GM19463 (cell line): ENCODE results near the gene DLGAP5.

ENCODE experiments used
- ATAC-seq: cut with Tn5 transposase; IDR thresholded peaks from one replicate; pipeline ENCODE4 v1.9.1; 2021; ENCODE audit warnings: mild to moderate bottlenecking, moderate library complexity; ENCODE audit not compliant: unreplicated experiment

Gene DLGAP5

GRCh38 chr14:55115861-55116245, 75.5 kb downstream of the DLGAP5 start:
- ATAC-seq: no peak

GRCh38 chr14:55115460-55115859, 75.9 kb downstream of the DLGAP5 start:
- no peak for ATAC-seq

GRCh38 chr14:55114720-55115119, 76.7 kb downstream of the DLGAP5 start:
- no peak for ATAC-seq

- no peak for ATAC-seq
Observed at GRCh38 chr14:55111122-55111708, 80.2 kb downstream of the DLGAP5 start.

- ATAC-seq: no peak
Observed at GRCh38 chr14:55109836-55110235, 81.5 kb downstream of the DLGAP5 start.

- no peak for ATAC-seq
Observed at GRCh38 chr14:55107766-55108554, 83.4 kb downstream of the DLGAP5 start.

GRCh38 chr14:55105991-55106390, 85.4 kb downstream of the DLGAP5 start:
- no peak for ATAC-seq

GRCh38 chr14:55103971-55104954, 87.1 kb downstream of the DLGAP5 start:
- ATAC-seq: no peak

GRCh38 chr14:55103005-55103640, 88.3 kb downstream of the DLGAP5 start:
- ATAC-seq: peak; percentile 38

- peak; percentile 67 for ATAC-seq
Observed at GRCh38 chr14:55102141-55102621, 89.2 kb downstream of the DLGAP5 start.

- ATAC-seq: no peak
Observed at GRCh38 chr14:55101698-55102097, 89.7 kb downstream of the DLGAP5 start.

- ATAC-seq: no peak
Observed at GRCh38 chr14:55099756-55100155, 91.6 kb downstream of the DLGAP5 start.

GRCh38 chr14:55098561-55098898, 92.9 kb downstream of the DLGAP5 start:
- no peak for ATAC-seq
